OCI-LY7 (cell line): ENCODE measurements around the gene DAB2IP. TPM values are rescaled to one million over a fixed set of nuclear protein-coding genes. Genes with fewer than 3 reads are reported as not detected.

Experiments
- BruUV-seq: library from RNA; stranded (reverse); fragments of 400-500 nt; replicated peaks from 2 replicates; lab custom pipeline; 2021; lab: Mats Ljungman, UMichigan
- CTCF ChIA-PET: fragments of 300-600 bp; sonication (Branson Sonifier 250); formaldehyde crosslinking; loops from one replicate; lab custom pipeline; 2022; ENCODE audit warnings: antibody characterized with exemption; ENCODE audit not compliant: unreplicated experiment; lab: Charles Lee
- POLR2A ChIA-PET: fragments of 300-600 bp; sonication (Branson Sonifier 250); formaldehyde crosslinking; loops from one replicate; lab custom pipeline; 2022; ENCODE audit warnings: antibody characterized with exemption; lab: Charles Lee
- DNase-seq: peaks from one replicate; pipeline ENCODE4 v3.0.0-alpha.2; 2015; ENCODE audit warnings: low spot score
- H2AFZ ChIP-seq: fragments of 200-600 bp; sonication (generic), shearing (Covaris generic); 2 replicates; pipeline ENCODE4 v1.6.1; 2014; ENCODE audit warnings: mild to moderate bottlenecking, antibody characterized with exemption, low read length, moderate library complexity
- H3K27ac ChIP-seq: fragments of 200-600 bp; sonication (generic); 2 replicates; pipeline ENCODE4 v1.5.1; 2014; ENCODE audit warnings: mixed run types, low read depth, mild to moderate bottlenecking, moderate library complexity, low read length, inconsistent platforms; ENCODE audit not compliant: poor library complexity, severe bottlenecking
- H3K36me3 ChIP-seq: fragments of 200-600 bp; sonication (generic); 2 replicates; pipeline ENCODE4 v1.6.1; 2014; ENCODE audit warnings: mild to moderate bottlenecking, antibody characterized with exemption, low read length, moderate library complexity, mixed read lengths; ENCODE audit not compliant: insufficient read depth
- H3K4me1 ChIP-seq: fragments of 200-600 bp; sonication (generic); 2 replicates; pipeline ENCODE4 v1.5.1; 2014; ENCODE audit warnings: mild to moderate bottlenecking, low read length; ENCODE audit not compliant: insufficient read depth, poor library complexity, severe bottlenecking
- H3K4me2 ChIP-seq: fragments of 200-600 bp; sonication (generic); 2 replicates; pipeline ENCODE4 v1.6.1; 2014; ENCODE audit warnings: mild to moderate bottlenecking, low read length
- H3K4me3 ChIP-seq: fragments of 200-600 bp; sonication (generic); 2 replicates; pipeline ENCODE4 v1.5.1; 2014; ENCODE audit warnings: mild to moderate bottlenecking, low read depth, low read length; ENCODE audit not compliant: poor library complexity, severe bottlenecking
- H3K79me2 ChIP-seq: fragments of 200-600 bp; sonication (generic); 2 replicates; pipeline ENCODE4 v1.6.1; 2016; ENCODE audit warnings: low read depth, mild to moderate bottlenecking, low read length, moderate library complexity, mixed read lengths; ENCODE audit not compliant: insufficient read depth
- H3K9me2 ChIP-seq: fragments of 200-600 bp; sonication (generic); 2 replicates; pipeline ENCODE4 v1.6.1; 2016; ENCODE audit warnings: mild to moderate bottlenecking, low read length, mixed read lengths; ENCODE audit not compliant: insufficient read depth
- H3K9me3 ChIP-seq: fragments of 200-600 bp; sonication (generic); 2 replicates; pipeline ENCODE4 v1.6.1; 2014; ENCODE audit warnings: mild to moderate bottlenecking, mixed run types, low read length, mixed read lengths
- H4K20me1 ChIP-seq: fragments of 200-600 bp; sonication (generic); 2 replicates; pipeline ENCODE4 v1.6.1; 2014; ENCODE audit warnings: mild to moderate bottlenecking, antibody characterized with exemption, low read length, moderate library complexity, mixed read lengths; ENCODE audit not compliant: insufficient read depth
- CTCF ChIP-seq: fragments of 200-600 bp; sonication (generic); conservative IDR thresholded peaks from 2 replicates; pipeline ENCODE4 v1.5.1; 2014; ENCODE audit warnings: mild to moderate bottlenecking, antibody characterized with exemption, low read length, moderate library complexity, mixed read lengths
- EZH2phosphoT487 ChIP-seq: fragments of 200-600 bp; sonication (generic); IDR thresholded peaks from 2 replicates; pipeline ENCODE4 v1.6.1; 2018; ENCODE audit warnings: low read depth, borderline replicate concordance, mild to moderate bottlenecking, mixed run types, antibody characterized with exemption, low read length, moderate library complexity, mixed read lengths
- intact Hi-C: fragments of 100-400 bp; cut with micrococcal nuclease; formaldehyde crosslinking; loops from one replicate; pipeline ENCODE4 v1.10.0; 2022; ENCODE audit not compliant: unreplicated experiment
- total RNA-seq, 2 experiments: library from RNA; depleted of rRNA in 1 of 2; stranded (reverse); fragments of >200 nt in 1 of 2; shearing (Covaris generic) in 1 of 2; gene quantifications; 2 replicates each; pipeline ENCODE4 v1.2.3, GENCODE V29; 2014 to 2022

DAB2IP gene
- total RNA-seq, 2 experiments from 2014 or later = 3.9 to 11.1 TPM

- BruUV-seq = no TSS peak
- no peaks in the 10 kb centered on the region for H3K9me3 ChIP-seq
- intact Hi-C loops = no loop called here
Observed at GRCh38 chr9:121779381-121780117, 128.1 kb downstream of the DAB2IP start.

GRCh38 chr9:121780177-121781040 is 129.0 kb downstream of the DAB2IP start:
- ChIA-PET CTCF (interaction anchor here (0.6 kb wide), 1 partner anchor 35 kb away, joined by 3 read pairs; no protein-coding TSS in a partner anchor), POLR2A (interaction anchor here (0.5 kb wide), 1 partner anchor 24 kb away, joined by 3 read pairs; no protein-coding TSS in a partner anchor)
- no TSS peak for BruUV-seq
- no peaks in the 10 kb centered on the region for H3K9me3 ChIP-seq
- intact Hi-C loops = no loop called here
- peaks cover 18% of the 10 kb centered on the region for H3K4me1 ChIP-seq
- H3K79me2 ChIP-seq = no peaks in the 10 kb centered on the region
- H3K27ac ChIP-seq = no peak overlapping the region
- no peak overlapping the region for H3K4me3 ChIP-seq
- no peaks in the 10 kb centered on the region for H3K9me2 ChIP-seq
- H3K4me2 ChIP-seq = no peak overlapping the region
- no peaks in the 10 kb centered on the region for H4K20me1 ChIP-seq
- DNase-seq = no peak
- H2AFZ ChIP-seq = no peak overlapping the region
- TF ChIP-seq EZH2phosphoT487 (no peak), CTCF (no peak)
- no peaks in the 10 kb centered on the region for H3K36me3 ChIP-seq

More at GRCh38 chr9:121779381-121780117, 128.1 kb downstream of the DAB2IP start:
- no peak overlapping the region for H3K4me3 ChIP-seq
- no peak for DNase-seq
- H3K36me3 ChIP-seq = no peaks in the 10 kb centered on the region
- H4K20me1 ChIP-seq = no peaks in the 10 kb centered on the region
- ChIA-PET CTCF (no interaction called here), POLR2A (no interaction called here)
- no peak overlapping the region for H3K4me2 ChIP-seq
- no peaks in the 10 kb centered on the region for H3K9me2 ChIP-seq
- peaks cover 17% of the 10 kb centered on the region for H3K4me1 ChIP-seq
- H3K79me2 ChIP-seq = no peaks in the 10 kb centered on the region
- no peak overlapping the region for H2AFZ ChIP-seq
- no peak overlapping the region for H3K27ac ChIP-seq
- TF ChIP-seq EZH2phosphoT487 (no peak), CTCF (no peak)
